GM12875 (cell line): ENCODE data around the gene PIGQ.

Experiments used
- H3K4me3 ChIP-seq: one replicate; pipeline ENCODE4 v1.5.1; 2011; ENCODE audit warnings: low read depth, low read length, control low read depth
- CTCF ChIP-seq: IDR thresholded peaks from 2 replicates; pipeline ENCODE4 v1.5.1; 2011; ENCODE audit warnings: low read depth, mild to moderate bottlenecking, control low read depth, inconsistent platforms, low read length, moderate library complexity, borderline replicate concordance; ENCODE audit not compliant: insufficient read depth

PIGQ gene

GRCh38 chr16:568401-569258, 1.1 kb upstream of the PIGQ start:
- TF ChIP-seq CTCF, result no peak
- H3K4me3 ChIP-seq, result no peak overlapping the region

- no peak for TF ChIP-seq CTCF
Measured at GRCh38 chr16:572865-573650, 3.3 kb downstream of the PIGQ start.

GRCh38 chr16:574021-574760, 4.4 kb downstream of the PIGQ start:
- no peak overlapping the region for H3K4me3 ChIP-seq
- no peak for TF ChIP-seq CTCF

More at GRCh38 chr16:572865-573650, 3.3 kb downstream of the PIGQ start:
- no peak overlapping the region for H3K4me3 ChIP-seq

- no peak overlapping the region for H3K4me3 ChIP-seq
- no peak for TF ChIP-seq CTCF
Measured at GRCh38 chr16:575354-576196, 5.8 kb downstream of the PIGQ start.

GRCh38 chr16:576197-576822, 6.5 kb downstream of the PIGQ start:
- H3K4me3 ChIP-seq, result no peak overlapping the region
- no peak for TF ChIP-seq CTCF

- no peak for TF ChIP-seq CTCF
- H3K4me3 ChIP-seq, result no peak overlapping the region
Measured at GRCh38 chr16:576823-577201, 7.0 kb downstream of the PIGQ start.
